CD4-positive, alpha-beta T cell (primary cell): ENCODE measurements around the gene MVB12A. TPM values are rescaled to one million over a fixed set of nuclear protein-coding genes. Genes with fewer than 3 reads are reported as not detected.

Experiments
- ATAC-seq: fragments of 200-7000 bp; cut with Tn5 transposase; one replicate; pipeline ENCODE4 v1.10.0; 2022; ENCODE audit warnings: mild to moderate bottlenecking; ENCODE audit not compliant: poor library complexity
- CTCF ChIA-PET: fragments of 350-600 bp; sonication (Branson Sonifier 250); formaldehyde crosslinking; loops from one replicate; lab custom pipeline; 2021; ENCODE audit warnings: antibody characterized with exemption, inconsistent platforms; lab: Charles Lee
- POLR2A ChIA-PET: fragments of 350-600 bp; sonication (Branson Sonifier 250); formaldehyde crosslinking; loops from one replicate; lab custom pipeline; 2021; ENCODE audit warnings: antibody characterized with exemption, inconsistent platforms; lab: Charles Lee
- DNase-seq, 14 experiments: peaks; one replicate each; pipeline ENCODE4 v3.0.0-alpha.2; 2013 to 2020; ENCODE audit warnings: mixed read lengths in 2 of 14
- H3K27ac ChIP-seq, 2 donors: one replicate each; pipeline versions ENCODE4 v1.5.1 to v1.7.0; 2013; ENCODE audit warnings: low read length in 2 of 2, low read depth in 1 of 2, mild to moderate bottlenecking in 1 of 2
- H3K27me3 ChIP-seq, 2 experiments: 1 replicate in 1 of 2; 2 replicates in 1 of 2; pipeline versions ENCODE4 v1.6.1 to v1.7.0; 2013; ENCODE audit warnings: low read length in 2 of 2, control low read depth in 1 of 2, mild to moderate bottlenecking in 1 of 2, moderate library complexity in 1 of 2; ENCODE audit not compliant: insufficient read depth in 2 of 2, control insufficient read depth in 1 of 2
- H3K36me3 ChIP-seq: one replicate; pipeline ENCODE4 v1.6.1; 2013; ENCODE audit warnings: low read length, control low read depth; ENCODE audit not compliant: insufficient read depth
- H3K4me1 ChIP-seq: one replicate; pipeline ENCODE4 v1.6.1; 2013; ENCODE audit warnings: low read length, control low read depth; ENCODE audit not compliant: insufficient read depth
- H3K4me3 ChIP-seq: one replicate; pipeline ENCODE4 v1.5.1; 2013; ENCODE audit warnings: mild to moderate bottlenecking, low read length, moderate library complexity
- H3K9me3 ChIP-seq, 2 experiments: 1 replicate in 1 of 2; 2 replicates in 1 of 2; pipeline versions ENCODE4 v1.6.1 to v1.7.0; 2013; ENCODE audit warnings: low read length in 2 of 2, mild to moderate bottlenecking in 2 of 2, control low read depth in 1 of 2, moderate library complexity in 1 of 2; ENCODE audit not compliant: control insufficient read depth in 1 of 2, insufficient read depth in 1 of 2
- H3K27ac Mint-ChIP-seq: one replicate; pipeline ENCODE4 v1.8.0; 2020; ENCODE audit warnings: mixed read lengths
- H3K27me3 Mint-ChIP-seq: one replicate; pipeline ENCODE4 v1.8.0; 2021; ENCODE audit warnings: mixed read lengths
- H3K36me3 Mint-ChIP-seq: one replicate; pipeline ENCODE4 v1.8.0; 2021; ENCODE audit warnings: low read depth, mixed read lengths
- H3K4me1 Mint-ChIP-seq: one replicate; pipeline ENCODE4 v1.8.0; 2021; ENCODE audit warnings: low read depth, mixed read lengths
- H3K4me3 Mint-ChIP-seq: one replicate; pipeline ENCODE4 v1.8.0; 2020; ENCODE audit warnings: mild to moderate bottlenecking, mixed read lengths
- H3K9me3 Mint-ChIP-seq: one replicate; pipeline ENCODE4 v1.8.0; 2020; ENCODE audit warnings: mixed read lengths
- intact Hi-C, 2 experiments: fragments of 100-400 bp; cut with DNase I in 1 of 2; cut with micrococcal nuclease in 1 of 2; formaldehyde crosslinking; loops; one replicate each; pipeline versions ENCODE4 v1.15.1 to v1.9.0; 2023 to 2025; cut with DNase I, micrococcal nuclease
- total RNA-seq, 174 experiments: library from RNA in 2 of 174; stranded (reverse) in 2 of 174; gene quantifications; one replicate each; pipeline ENCODE4 v1.2.3 and lab custom pipeline; 2021 to 2026
- TF ChIP-seq, protein P1 (sequence below): fragments of 200-600 bp; IDR thresholded peaks from one replicate; pipeline ENCODE4 v1.8.0; 2022; ENCODE audit warnings: antibody characterized with exemption, mild to moderate bottlenecking

The MVB12A gene
- total RNA-seq, 2 experiments from 2014 or later: 9.8 to 10.7 TPM

DNA sequence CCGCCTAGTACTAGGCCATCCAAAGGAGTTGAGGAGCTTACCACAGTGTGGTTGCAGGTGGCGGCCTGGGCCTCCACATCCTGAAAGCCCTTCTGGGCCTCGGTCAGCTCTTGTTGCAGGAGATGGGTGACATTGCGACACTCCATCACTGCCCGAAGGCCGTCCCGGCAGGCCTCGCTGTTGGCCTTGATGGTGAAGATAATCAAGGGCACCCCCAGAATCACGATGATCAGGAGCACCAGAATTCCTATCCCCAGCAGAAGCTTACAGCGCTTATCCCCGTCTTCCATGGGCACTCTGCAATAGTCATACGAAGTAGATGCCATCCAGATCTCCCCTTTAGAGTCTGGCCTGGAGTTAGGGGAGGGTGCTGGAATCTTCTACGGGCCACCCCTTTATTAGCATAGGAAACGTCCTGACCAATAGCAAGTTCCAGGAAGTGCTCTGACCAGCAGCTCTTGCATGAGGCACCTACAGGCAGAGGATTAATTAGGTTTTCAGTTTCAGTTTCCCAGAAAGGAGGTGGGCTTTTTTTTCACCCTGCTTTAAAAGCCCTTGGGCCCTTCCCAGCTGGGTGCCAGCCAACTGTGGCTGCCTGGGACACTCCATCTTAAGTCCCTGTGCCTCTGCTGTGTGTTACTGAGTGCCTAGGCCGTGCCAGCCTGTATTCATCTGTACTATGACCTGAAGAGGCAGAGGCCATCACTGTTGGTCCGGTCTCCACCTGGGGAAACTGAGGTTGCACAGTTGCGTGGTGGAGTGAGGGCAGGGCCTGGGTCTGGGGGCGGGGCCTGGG is 14.4 kb upstream of the MVB12A start, which contains the start of gene BST2:
BST2 (minus strand) TSS at position 381 of the 796 bp plus-strand sequence; CDS start at position 326, 55 bp downstream.
- DNase-seq: peak in 11 of 14 experiments; percentile 17 to 90 (median 53)
- Mint-ChIP-seq H3K4me3 (peak within 1 kb of the TSS; percentile 95), H3K4me1 (peaks cover 41% of the 10 kb centered on the region), H3K36me3 (peaks cover 5% of the 10 kb centered on the region), H3K9me3 (no peaks in the 10 kb centered on the region), H3K27ac (peak within 1 kb of the TSS; percentile 86), H3K27me3 (no peaks in the 10 kb centered on the region)
- ChIA-PET CTCF (interaction anchor here (1.2 to 2.5 kb wide), 5 partner anchors 14 to 100 kb away, joined by 4 to 8 read pairs (median 4); partner anchors contain the start of genes MVB12A and TMEM221), POLR2A (interaction anchor here (1.0 to 3.0 kb wide), 8 partner anchors 10 to 96 kb away, joined by 3 to 26 read pairs (median 4); partner anchors contain the start of genes CCDC194, DDA1 and MVB12A)
- peak; percentile 79 for ATAC-seq
- Histone ChIP-seq H3K27me3 (no peaks in the 10 kb centered on the region), H3K9me3 (no peaks in the 10 kb centered on the region), H3K27ac (peak within 1 kb of the TSS; percentile 71 to 78), H3K4me1 (peaks cover 63% of the 10 kb centered on the region), H3K4me3 (peak within 1 kb of the TSS; percentile 72), H3K36me3 (peaks cover 16% of the 10 kb centered on the region)
- intact Hi-C loops: no loop called here
- TF ChIP-seq, protein P1, sequence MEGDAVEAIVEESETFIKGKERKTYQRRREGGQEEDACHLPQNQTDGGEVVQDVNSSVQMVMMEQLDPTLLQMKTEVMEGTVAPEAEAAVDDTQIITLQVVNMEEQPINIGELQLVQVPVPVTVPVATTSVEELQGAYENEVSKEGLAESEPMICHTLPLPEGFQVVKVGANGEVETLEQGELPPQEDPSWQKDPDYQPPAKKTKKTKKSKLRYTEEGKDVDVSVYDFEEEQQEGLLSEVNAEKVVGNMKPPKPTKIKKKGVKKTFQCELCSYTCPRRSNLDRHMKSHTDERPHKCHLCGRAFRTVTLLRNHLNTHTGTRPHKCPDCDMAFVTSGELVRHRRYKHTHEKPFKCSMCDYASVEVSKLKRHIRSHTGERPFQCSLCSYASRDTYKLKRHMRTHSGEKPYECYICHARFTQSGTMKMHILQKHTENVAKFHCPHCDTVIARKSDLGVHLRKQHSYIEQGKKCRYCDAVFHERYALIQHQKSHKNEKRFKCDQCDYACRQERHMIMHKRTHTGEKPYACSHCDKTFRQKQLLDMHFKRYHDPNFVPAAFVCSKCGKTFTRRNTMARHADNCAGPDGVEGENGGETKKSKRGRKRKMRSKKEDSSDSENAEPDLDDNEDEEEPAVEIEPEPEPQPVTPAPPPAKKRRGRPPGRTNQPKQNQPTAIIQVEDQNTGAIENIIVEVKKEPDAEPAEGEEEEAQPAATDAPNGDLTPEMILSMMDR: no peak

DNA sequence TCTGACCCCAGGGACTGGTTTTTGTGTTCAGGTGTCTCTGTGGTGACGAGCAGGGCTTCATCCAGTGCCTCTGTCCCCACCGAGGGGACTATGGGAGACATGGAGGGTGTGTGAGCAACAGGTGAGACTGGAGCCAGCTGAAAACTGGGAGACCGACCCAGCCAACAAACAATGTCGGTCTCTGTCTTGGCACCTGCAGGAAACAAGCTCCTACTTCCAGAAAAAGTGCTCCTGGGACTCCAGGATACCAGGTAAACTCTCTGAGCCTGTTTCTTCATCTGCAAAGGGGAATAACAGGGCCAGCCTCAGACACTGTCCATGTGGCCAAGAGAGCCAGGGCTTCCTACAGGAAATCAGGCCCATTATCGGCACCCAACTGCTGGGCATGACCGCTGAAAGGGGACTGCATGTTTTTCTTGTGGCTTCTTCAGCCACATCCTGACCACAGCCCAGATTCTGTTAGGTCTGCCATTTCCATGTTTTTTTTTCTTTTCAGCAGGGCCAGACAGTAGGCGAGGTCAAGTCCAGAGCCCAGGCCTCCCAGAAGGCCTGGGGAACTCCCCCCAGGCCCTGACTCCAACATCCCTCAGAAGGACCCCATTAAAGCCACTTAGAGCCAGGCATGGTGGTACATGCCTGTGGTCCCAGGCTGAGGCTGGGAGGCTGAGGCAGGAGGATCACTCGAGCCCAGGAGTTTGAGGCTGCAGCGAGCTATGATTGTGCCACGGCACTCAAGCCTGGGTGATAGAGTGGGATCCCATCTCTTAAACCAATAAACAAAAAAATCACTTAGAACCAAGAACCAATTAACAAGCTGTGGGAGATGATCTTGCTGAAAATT is 13.6 kb upstream of the MVB12A start:
- peaks cover 6% of the 10 kb centered on the region for H3K36me3 Mint-ChIP-seq
- peaks cover 41% of the 10 kb centered on the region for H3K4me1 Mint-ChIP-seq
- DNase-seq: peak in 2 of 14 experiments; percentile 29 to 55
- POLR2A ChIA-PET: interaction anchor here (1.0 to 3.0 kb wide), 5 partner anchors 10 to 97 kb away, joined by 3 to 26 read pairs (median 4); partner anchors contain the start of genes DDA1 and MVB12A
- H3K9me3 Mint-ChIP-seq: no peaks in the 10 kb centered on the region
- peak overlapping the region; percentile 86 for H3K27ac Mint-ChIP-seq
- ATAC-seq: no peak
- peak overlapping the region; percentile 95 for H3K4me3 Mint-ChIP-seq
- Histone ChIP-seq H3K27ac (peak overlapping the region; percentile 71 to 78), H3K27me3 (no peaks in the 10 kb centered on the region), H3K4me3 (peak overlapping the region; percentile 72), H3K36me3 (peaks cover 16% of the 10 kb centered on the region), H3K4me1 (peaks cover 63% of the 10 kb centered on the region), H3K9me3 (no peaks in the 10 kb centered on the region)
- CTCF ChIA-PET: interaction anchor here (1.0 to 2.5 kb wide), 6 partner anchors 11 to 101 kb away, joined by 3 to 8 read pairs (median 4); partner anchors contain the start of genes MVB12A and TMEM221
- intact Hi-C loops: no loop called here
- TF ChIP-seq, protein P1: no peak
- H3K27me3 Mint-ChIP-seq: no peaks in the 10 kb centered on the region

DNA sequence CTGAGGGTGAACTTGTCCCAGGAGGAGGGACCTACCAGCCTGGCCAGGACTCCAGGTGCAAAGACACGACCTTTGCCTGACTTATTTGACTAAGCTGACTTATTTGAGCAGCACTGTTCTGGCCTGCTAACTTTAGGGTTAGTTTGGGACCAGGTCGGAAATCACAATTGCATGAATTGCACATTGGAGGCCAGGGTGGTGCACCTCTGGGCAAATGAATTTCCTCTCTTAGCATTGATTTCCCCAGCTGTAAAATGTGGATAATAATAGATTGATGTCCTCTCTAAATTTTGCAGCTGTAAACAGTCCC is 13.0 kb upstream of the MVB12A start:
- POLR2A ChIA-PET: interaction anchor here (1.6 to 3.0 kb wide), 2 partner anchors 9 to 13 kb away, joined by 4 to 26 read pairs; partner anchors contain the start of gene MVB12A
- peaks cover 17% of the 10 kb centered on the region for H3K36me3 ChIP-seq
- TF ChIP-seq, protein P1: no peak
- Mint-ChIP-seq H3K36me3 (peaks cover 5% of the 10 kb centered on the region), H3K27me3 (no peaks in the 10 kb centered on the region), H3K9me3 (no peaks in the 10 kb centered on the region), H3K4me3 (peak overlapping the region; percentile 95), H3K27ac (peak overlapping the region; percentile 86), H3K4me1 (peaks cover 41% of the 10 kb centered on the region)
- intact Hi-C loops: no loop called here
- CTCF ChIA-PET: interaction anchor here (0.7 to 2.5 kb wide), 4 partner anchors 12 to 114 kb away, joined by 3 to 7 read pairs (median 4); no protein-coding TSS in a partner anchor
- H3K27ac ChIP-seq: peak overlapping the region; percentile 71 to 78
- peak overlapping the region; percentile 72 for H3K4me3 ChIP-seq
- ATAC-seq (no peak), DNase-seq (no peak)
- H3K27me3 ChIP-seq: no peaks in the 10 kb centered on the region
- H3K9me3 ChIP-seq: no peaks in the 10 kb centered on the region
- H3K4me1 ChIP-seq: peaks cover 63% of the 10 kb centered on the region
